GM21723 (cell line): ENCODE data around the gene SSPN.
A peak's percentile ranks its signal among the peaks of the same experiment; 100 is the strongest.

Experiments used
- ATAC-seq: cut with Tn5 transposase; IDR thresholded peaks from one replicate; pipeline ENCODE4 v1.9.1; 2021; ENCODE audit warnings: mild to moderate bottlenecking, moderate library complexity; ENCODE audit not compliant: unreplicated experiment

Gene SSPN

DNA sequence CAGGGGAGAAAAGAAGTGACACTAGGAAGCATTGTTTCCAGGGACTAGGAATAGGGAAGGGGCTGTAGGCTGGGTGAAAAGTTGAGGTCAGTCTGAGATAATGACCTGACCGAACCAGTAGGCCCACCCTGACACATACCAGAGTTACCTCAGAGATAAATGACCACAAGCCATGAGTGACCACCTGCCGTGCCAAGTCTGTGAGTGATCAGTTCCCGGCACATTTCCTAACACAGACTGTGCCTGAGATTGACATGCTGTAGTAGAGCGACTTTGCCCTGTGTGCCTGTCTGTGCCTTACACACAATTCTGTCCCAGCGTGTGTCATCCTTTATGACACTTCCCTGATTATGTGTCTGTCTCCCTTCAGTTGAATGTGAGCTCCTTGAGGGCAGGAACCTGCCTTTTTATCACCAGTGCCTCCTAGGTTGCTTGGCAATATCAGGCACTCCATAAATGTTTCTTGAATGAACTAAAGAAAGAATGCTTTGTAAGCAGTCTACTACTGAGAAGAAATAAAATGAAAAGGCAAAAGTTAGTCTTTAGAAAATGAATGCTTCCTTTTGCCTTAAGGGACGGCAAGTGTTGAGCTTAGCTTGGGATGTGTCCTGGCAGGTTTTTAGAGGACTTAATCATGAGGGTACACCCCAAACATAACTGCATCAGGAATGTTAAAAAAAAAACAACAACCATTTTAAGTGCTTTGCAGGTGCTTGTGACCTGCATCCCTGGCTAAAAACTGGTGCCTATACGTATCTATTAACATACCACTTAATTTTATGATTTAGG is 9.6 kb upstream of the SSPN start:
- no peak for ATAC-seq

DNA sequence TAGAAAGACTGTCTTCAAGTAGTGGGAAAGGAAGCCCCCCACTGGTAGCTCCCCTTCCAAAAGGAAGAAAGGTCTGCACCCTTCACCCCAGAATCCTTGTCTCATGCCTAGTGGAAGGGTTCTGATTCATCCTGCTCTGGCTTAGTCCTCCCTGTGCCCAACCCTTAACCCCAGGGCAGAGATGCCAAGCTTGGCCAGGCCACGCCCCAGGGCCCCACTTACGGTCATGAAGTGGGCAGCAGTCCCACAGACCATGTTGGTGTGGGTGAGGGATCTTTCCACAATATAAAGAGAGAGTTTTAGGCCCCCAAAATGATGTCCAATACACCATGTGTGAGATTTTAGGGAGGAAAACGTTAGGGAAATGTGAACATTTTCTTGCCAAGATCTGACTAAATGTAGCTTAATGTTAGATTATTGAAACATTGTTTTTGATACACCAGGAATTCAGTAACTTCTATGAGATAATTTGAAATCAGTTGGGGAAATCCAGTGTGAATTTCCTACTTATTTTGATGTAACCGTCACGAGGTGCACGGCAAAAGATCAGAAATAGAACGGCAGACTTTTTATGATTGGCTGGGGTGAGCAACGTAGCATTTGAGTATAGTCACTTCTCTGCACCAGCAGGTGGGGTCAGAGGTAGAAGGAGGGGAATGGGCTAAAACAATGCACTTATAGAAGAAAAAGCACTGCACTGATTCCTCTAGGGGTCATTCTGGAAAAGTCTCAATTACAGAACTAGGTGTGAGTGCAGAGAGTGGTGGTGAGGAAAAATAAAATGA is 8.2 kb upstream of the SSPN start:
- no peak for ATAC-seq

DNA sequence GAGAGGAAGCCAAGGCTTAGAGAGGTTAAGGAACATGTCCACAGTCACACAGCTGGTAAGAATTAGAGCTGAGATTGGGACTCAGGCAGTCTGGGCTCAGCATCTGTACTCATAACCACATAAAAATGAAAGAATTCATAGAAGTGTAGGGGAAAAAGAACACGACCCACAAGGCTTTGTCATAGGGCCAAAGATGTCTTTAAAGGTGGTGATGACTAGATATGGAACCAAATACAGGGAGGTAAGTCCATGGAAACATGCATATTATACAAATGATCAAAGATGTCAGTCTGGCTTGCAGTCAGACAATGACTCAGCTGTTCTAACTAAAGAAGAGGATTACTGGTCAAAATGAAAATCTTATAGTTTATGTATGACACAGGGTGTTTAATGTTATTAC is 7.2 kb upstream of the SSPN start:
- no peak for ATAC-seq

GRCh38 chr12:26188641-26189040 is 6.7 kb upstream of the SSPN start:
- ATAC-seq, result no peak

DNA sequence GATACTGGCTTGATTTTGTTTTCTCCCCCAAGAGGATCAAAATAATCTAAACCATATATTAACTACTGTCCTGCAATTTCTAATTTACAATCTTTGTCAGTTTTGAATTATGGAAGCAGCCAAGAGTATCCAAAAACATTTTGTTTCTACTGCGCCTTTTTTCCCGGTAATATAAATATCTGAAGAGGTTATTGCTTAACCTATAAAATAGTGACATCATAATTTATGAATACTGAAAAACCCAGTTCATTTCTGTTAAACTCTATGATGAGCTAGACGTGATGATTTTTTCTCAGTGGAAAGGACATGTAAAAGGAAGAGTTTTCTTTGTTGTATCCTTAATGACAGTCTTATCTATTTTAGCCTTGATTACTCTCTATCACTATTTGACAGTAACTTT is 3.2 kb upstream of the SSPN start:
- ATAC-seq, result no peak

GRCh38 chr12:26193539-26193938 is 1.8 kb upstream of the SSPN start:
- ATAC-seq, result no peak

- ATAC-seq, result peak; percentile 65
Observed at GRCh38 chr12:26195641-26196420, 458 bp downstream of the SSPN start.

- no peak for ATAC-seq
Observed at GRCh38 chr12:26196421-26196716, 996 bp downstream of the SSPN start.

DNA sequence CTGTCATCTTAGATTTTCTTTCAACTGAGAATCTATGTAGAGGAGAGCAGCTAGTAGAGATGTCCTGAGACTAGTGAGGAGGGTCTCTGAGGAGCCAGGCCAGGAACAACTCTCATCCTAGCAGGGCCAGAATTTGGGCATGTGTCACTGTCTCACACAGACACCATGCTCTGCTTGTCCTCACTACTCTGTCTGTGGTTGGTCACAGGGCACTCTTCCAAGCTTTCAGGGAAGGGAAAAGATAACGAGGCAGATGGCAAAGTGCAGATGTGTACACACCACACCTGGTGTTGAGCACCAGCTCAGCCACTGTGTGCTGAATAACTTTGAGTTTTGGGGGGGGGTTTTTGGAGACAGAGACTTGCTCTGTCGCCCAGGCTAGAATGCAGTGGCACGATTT is 2.5 kb downstream of the SSPN start:
- ATAC-seq, result no peak

- ATAC-seq, result no peak
Observed at GRCh38 chr12:26198742-26199141, 3.4 kb downstream of the SSPN start.

DNA sequence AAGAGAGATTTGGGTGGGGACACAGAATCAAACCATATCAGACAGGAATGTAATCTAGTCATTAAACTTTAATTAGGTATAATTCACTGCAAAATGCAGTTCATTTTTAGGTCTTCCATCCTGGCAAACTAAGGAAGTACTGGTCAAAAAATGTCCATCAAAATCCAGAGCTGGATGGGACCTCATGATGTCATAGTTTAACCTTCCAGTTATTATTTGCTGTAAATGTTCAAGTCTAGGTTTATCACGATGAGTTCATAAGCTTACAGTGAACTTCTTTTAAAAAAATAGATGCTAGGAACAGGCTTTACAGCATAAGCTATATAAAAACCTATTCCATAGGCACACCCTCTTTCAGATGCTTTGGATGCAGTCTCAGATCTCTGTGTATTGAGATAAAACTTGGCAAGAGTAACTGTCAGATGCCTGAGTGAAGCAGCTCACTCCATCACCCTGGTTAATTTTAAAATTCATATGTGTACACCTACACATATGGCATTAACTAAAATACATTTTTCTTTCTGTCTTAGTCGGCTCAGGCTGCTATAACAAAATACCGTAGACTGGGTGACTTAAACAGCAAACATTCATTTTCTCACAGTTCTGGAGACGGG is 7.9 kb downstream of the SSPN start:
- ATAC-seq, result no peak

DNA sequence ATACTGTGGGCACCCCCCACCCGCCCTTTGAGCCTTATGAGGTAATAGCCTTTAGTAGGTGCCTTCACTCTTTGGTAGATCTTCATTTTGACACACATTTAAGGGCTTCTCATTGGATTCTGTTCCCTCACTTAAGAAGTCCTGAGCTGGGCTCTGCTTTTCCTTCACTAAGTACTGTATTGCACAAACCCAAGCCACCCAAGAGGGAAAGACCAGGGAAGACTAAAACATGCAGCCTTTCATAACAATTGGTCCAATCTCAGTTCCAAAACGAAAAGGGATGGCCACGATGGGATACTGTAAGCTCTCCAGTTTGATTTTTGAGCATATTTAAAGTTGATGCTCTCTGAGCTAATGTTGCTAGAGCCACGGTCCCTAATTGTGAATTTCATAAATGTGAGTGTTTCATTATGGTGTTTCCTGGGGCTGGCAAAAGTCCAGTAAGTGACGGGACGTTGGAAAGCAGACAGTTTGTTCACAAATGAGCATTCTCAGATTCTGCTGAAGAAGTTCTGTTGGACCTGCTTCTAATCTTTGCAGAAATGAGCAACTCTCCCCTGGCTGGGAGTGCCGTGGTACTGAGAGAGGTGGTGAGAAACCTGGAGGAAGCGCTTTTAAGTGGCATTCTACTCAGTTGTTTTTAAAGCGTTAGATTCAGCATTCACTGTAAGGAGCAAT is 9.4 kb downstream of the SSPN start:
- ATAC-seq, result no peak

GRCh38 chr12:26205298-26205697 is 9.9 kb downstream of the SSPN start:
- no peak for ATAC-seq

- ATAC-seq, result no peak
Observed at GRCh38 chr12:26205941-26206340, 10.6 kb downstream of the SSPN start.

DNA sequence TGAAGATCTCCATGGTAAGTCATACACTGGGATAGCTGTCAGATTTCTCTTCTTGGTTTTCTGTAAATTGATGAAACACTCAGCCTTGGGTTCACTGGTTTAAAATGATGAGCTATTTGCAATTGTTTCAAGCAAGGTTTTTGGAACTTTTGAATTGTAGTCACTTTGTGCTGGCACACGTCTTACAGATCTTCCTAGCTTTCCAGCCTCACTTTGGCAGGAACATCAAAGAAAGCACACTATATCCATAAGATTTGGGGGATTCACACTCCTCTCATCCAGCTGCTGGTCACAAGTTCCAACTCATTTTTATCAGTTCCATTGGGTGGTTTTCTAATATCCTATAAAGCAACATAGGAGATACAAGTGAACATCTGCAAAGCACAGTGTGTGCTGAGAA is 16.0 kb downstream of the SSPN start:
- no peak for ATAC-seq

DNA sequence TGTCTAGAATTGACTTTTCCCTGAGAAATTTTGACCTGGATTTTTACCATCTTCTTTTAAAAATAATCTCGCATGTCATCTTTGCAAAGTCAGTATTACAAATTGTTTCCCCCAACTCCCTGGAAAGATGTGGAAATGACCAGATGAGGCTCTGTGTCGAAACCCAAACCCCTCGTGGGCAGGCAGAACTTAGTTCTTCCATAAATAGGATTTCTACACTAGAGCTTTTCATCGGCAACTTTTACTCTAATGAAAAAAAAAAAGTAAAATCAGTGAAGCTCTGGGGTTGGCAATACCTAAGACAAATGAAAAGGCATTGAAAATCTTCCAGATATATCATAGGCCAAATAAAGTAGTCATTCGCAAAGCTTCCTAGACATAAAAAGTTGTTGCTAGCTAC is 17.0 kb downstream of the SSPN start:
- ATAC-seq, result no peak

GRCh38 chr12:26212988-26213387 is 17.6 kb downstream of the SSPN start:
- ATAC-seq, result no peak

- ATAC-seq, result no peak
Observed at GRCh38 chr12:26214121-26214520, 18.7 kb downstream of the SSPN start.

- ATAC-seq, result no peak
Observed at GRCh38 chr12:26219736-26220135, 24.4 kb downstream of the SSPN start.

DNA sequence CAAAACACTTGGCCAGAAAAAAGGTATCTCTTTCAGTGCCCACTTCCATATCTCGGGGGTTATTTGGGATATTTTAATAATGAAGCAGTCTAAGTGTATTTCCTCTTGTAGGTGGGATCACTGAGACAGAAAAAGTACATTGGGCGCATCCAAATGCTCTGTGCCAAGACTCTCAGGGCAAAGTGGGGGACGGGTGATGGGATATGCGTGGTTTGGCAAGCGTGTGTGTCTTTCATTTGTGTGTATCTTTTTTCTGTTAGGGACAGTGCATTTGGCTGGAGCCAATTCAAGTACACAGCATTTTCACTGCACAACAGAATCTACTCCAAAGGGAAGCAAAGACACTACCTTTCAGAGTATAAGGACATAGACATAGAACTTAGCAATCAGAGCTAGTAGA is 29.3 kb downstream of the SSPN start:
- no peak for ATAC-seq

DNA sequence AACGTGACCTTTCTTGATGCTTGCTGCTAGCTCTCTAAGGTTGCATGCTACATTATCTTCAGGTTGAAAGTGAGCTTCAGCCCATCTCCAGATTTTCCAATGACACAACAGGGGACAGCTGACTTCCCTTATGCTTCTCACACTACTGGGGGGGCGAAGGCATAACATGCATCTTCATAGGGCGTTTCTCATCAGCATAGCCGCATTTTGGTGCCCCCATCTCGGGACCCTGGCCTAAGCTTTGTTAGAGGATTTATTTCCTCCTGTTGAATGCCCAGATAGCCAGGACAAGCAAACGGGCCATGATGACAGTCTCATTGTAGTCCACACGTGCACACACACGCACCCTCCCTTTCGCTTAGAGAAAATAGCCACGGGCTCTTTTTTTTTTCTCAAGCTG is 30.7 kb downstream of the SSPN start:
- no peak for ATAC-seq
